Ramos (cell line): ENCODE results near the gene PRKAA1.
"Not testable (repeated sequence)": the region's sequence is repeated elsewhere in the genome, so short reads cannot be mapped to it uniquely, and the experiment has no call there.

Experiments
- in situ Hi-C: fragments of 300-500 bp; cut with MboI; formaldehyde crosslinking; loops from one replicate; pipeline ENCODE4 v1.14.3; 2022; ENCODE audit warnings: low sequenced_read_pairs; ENCODE audit not compliant: unreplicated experiment

PRKAA1 gene

GRCh38 chr5:40736103-40736875 is 61.9 kb downstream of the PRKAA1 start:
- in situ Hi-C loops: no loop called here

GRCh38 chr5:40735609-40736008 is 62.6 kb downstream of the PRKAA1 start:
- in situ Hi-C loops: no loop called here

- in situ Hi-C loops: no loop called here
Measured at GRCh38 chr5:40734986-40735385, 63.2 kb downstream of the PRKAA1 start.

GRCh38 chr5:40733879-40734563 is 64.2 kb downstream of the PRKAA1 start:
- in situ Hi-C loops: no loop called here

- in situ Hi-C loops: no loop called here
Measured at GRCh38 chr5:40733434-40733833, 64.7 kb downstream of the PRKAA1 start.

GRCh38 chr5:40722497-40722911 is 75.7 kb downstream of the PRKAA1 start:
- in situ Hi-C loops: not testable (repeated sequence)

- in situ Hi-C loops: no loop called here
Measured at GRCh38 chr5:40720069-40720468, 78.1 kb downstream of the PRKAA1 start.

- in situ Hi-C loops: no loop called here
Measured at GRCh38 chr5:40717281-40717680, 80.9 kb downstream of the PRKAA1 start.

GRCh38 chr5:40716590-40716989 is 81.6 kb downstream of the PRKAA1 start:
- in situ Hi-C loops: no loop called here

- in situ Hi-C loops: no loop called here
Measured at GRCh38 chr5:40716000-40716399, 82.2 kb downstream of the PRKAA1 start.

- in situ Hi-C loops: no loop called here
Measured at GRCh38 chr5:40714001-40714400, 84.2 kb downstream of the PRKAA1 start.

- in situ Hi-C loops: not testable (repeated sequence)
Measured at GRCh38 chr5:40710575-40710974, 87.6 kb downstream of the PRKAA1 start.
